ENCODE measurements around the gene EPHB2. TPM values are rescaled to one million over a fixed set of nuclear protein-coding genes. Genes with fewer than 3 reads are reported as not detected.
"Not testable (repeated sequence)": the region's sequence is repeated elsewhere in the genome, so short reads cannot be mapped to it uniquely, and the experiment has no call there.

The EPHB2 gene
- polyA plus RNA-seq, 2 of the 4 experiments (the other 2 are of a cell fraction): 13.0 to 35.3 TPM

DNA sequence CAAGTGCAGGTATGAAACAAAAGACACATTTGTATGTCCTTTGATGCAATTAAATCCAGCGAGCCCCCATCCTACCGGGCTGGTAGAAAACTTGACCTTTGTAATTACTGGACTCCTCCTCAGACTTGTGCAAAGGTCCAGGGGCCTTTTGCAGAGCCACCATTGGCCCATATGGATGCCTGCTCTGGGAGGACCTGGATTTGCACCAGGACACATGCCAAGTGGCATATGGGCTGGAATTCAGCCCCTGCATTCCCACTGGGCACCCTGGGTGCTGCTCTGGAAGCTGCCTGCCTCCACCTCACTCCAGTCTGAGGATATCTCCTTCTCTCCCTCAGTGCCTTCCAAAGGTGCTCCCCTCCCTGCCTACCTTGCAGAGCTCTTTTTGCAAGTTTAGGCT is 226.0 kb downstream of the EPHB2 start:
- FAIRE-seq: no peak
- H3K4me1 ChIP-seq: no peaks in the 10 kb centered on the region
- no peak for DNase-seq (ENCODE audit: low read depth in 1 of 2, low spot score in 1 of 2)
- no peak overlapping the region for H3K27ac ChIP-seq
- ATAC-seq: no peak
- peaks cover 3% of the 10 kb centered on the region; the same call in 1 of the 3 replicates for H3K9me3 ChIP-seq
- no peak overlapping the region for H3K4me2 ChIP-seq
- 25% methylated on average over 2 of the region's 2 CpGs for whole genome bisulfite sequencing (ENCODE audit: missing lambda C conversion rate)
- H3K4me3 ChIP-seq: no peak overlapping the region
- ChIA-PET POLR2A (no interaction called here), CTCF (interaction anchor here (0.9 to 10.3 kb wide), 2 partner anchors 48 to 263 kb away, joined by 3 to 129 read pairs; no protein-coding TSS in a partner anchor)
- no peak for TF ChIP-seq HDAC2 (IDR thresholded peaks at IDR 0.05)
- no peak for TF ChIP-seq RAD21 (conservative IDR thresholded peaks at IDR 0.05 in 1 of 2, IDR thresholded peaks at IDR 0.05 in 1 of 2)
- no peak for TF ChIP-seq FOXS1 (CRISPR knock-in tag; IDR thresholded peaks at IDR 0.05)

DNA sequence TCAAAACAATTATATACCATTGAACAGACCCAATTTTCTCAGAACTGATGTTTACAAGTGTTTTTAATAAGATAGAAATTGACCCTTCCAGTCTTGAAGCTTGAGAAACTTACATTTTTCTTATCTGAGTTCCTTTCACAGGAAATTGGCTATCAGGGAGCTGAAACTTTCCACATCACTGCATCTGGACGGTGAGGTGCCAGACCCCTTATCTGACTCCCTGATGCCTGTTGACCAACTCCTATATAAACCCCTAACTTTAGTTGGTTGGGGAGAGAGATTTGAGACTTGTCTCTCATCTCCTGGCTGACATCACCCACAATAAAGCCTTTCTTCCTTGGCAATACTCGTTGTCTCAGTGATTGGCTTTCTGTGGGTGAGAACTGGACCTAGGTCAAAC is 230.6 kb downstream of the EPHB2 start:
- Histone ChIP-seq H3K4me1 (no peaks in the 10 kb centered on the region), H3K9me3 (peaks cover 3% of the 10 kb centered on the region; the same call in 1 of the 3 replicates), H3K27ac (no peak overlapping the region), H3K4me2 (no peak overlapping the region), H3K4me3 (no peak overlapping the region)
- no peak for FAIRE-seq
- WGBS (ENCODE audit: missing lambda C conversion rate): 0% methylated on average over 1 of the region's 2 CpGs
- ChIA-PET CTCF (no interaction called here), POLR2A (no interaction called here)
- DNase-seq (ENCODE audit: low read depth in 1 of 2, low spot score in 1 of 2): no peak
- TF ChIP-seq CHD2 (IDR thresholded peaks at IDR 0.05; ENCODE audit: low read length, partially characterized antibody) (no peak), FOSB (CRISPR knock-in tag; IDR thresholded peaks at IDR 0.05) (no peak), RARB (CRISPR knock-in tag; IDR thresholded peaks at IDR 0.05) (no peak), RFX5 (IDR thresholded peaks at IDR 0.05) (no peak), HDAC2 (IDR thresholded peaks at IDR 0.05) (no peak), MAZ (IDR thresholded peaks at IDR 0.05; ENCODE audit: borderline replicate concordance, low read depth, low read length) (no peak), ZSCAN20 (CRISPR knock-in tag; IDR thresholded peaks at IDR 0.05) (no peak)
- TF ChIP-seq, protein P1, sequence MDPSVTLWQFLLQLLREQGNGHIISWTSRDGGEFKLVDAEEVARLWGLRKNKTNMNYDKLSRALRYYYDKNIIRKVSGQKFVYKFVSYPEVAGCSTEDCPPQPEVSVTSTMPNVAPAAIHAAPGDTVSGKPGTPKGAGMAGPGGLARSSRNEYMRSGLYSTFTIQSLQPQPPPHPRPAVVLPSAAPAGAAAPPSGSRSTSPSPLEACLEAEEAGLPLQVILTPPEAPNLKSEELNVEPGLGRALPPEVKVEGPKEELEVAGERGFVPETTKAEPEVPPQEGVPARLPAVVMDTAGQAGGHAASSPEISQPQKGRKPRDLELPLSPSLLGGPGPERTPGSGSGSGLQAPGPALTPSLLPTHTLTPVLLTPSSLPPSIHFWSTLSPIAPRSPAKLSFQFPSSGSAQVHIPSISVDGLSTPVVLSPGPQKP (IDR thresholded peaks at IDR 0.05; ENCODE audit: low read depth, low read length): no peak
- TF ChIP-seq, protein P2, sequence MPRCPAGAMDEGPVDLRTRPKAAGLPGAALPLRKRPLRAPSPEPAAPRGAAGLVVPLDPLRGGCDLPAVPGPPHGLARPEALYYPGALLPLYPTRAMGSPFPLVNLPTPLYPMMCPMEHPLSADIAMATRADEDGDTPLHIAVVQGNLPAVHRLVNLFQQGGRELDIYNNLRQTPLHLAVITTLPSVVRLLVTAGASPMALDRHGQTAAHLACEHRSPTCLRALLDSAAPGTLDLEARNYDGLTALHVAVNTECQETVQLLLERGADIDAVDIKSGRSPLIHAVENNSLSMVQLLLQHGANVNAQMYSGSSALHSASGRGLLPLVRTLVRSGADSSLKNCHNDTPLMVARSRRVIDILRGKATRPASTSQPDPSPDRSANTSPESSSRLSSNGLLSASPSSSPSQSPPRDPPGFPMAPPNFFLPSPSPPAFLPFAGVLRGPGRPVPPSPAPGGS (IDR thresholded peaks at IDR 0.05): no peak
- no peak for ATAC-seq

DNA sequence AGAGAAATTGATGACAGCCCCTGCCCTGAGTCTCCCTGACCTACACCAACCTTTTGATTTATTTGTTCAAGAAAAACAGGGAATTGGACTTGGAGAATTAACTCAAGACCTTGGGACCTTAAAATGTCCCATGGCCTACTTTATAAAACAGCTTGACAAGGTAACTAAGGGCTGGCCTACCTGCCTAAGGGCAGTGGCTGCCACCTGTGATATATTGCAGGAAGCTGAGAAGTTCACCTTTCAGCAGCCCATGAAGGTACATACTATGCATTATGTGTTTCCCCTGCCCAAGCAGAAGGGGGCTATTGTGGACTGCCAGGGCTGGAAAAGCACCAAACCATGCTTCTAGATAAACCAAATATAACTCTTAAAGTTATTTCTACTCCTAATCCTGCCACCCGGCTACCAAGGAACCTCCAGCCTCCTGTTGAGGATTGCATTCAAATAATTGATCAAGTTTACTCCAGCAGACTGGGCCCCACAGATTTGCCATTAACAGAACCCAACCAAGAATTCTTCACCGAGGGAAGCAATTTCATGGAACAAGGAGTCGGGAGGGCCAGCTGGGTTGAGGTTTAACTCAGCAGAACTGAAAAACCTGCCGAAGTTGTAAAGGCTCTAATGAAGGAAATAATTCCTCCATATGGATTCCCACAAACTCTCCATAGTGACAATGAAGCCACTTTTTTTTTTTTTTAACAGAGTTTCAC is 233.9 kb downstream of the EPHB2 start:
- CTCF ChIA-PET: interaction anchor here (0.6 to 3.4 kb wide), 4 partner anchors 13 to 700 kb away, joined by 3 to 13 read pairs (median 8); no protein-coding TSS in a partner anchor

DNA sequence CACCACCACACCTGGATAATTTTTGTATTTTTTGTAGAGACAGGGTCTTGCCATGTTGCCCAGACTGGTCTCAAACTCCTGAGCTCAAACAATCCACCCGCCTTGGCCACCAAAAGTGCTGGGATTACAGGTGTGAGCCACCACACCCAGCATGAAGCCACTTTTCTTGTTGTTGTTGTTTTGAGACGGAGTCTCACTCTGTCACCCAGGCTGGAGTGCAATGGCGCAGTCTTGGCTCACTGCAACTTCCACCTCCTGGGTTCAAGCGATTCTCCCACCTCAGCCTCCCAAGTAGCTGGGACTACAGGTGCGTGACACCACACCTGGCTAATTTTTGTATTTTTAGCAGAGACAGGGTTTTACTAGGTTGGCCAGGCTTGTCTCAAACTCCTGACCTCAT is 234.5 kb downstream of the EPHB2 start:
- H3K4me2 ChIP-seq; FAIRE-seq; H3K9me3 ChIP-seq; ATAC-seq; H3K4me1 ChIP-seq; DNase-seq (ENCODE audit: low read depth in 1 of 2, low spot score in 1 of 2); H3K4me3 ChIP-seq; H3K27ac ChIP-seq; POLR2A ChIA-PET: not testable (repeated sequence)
- 60% methylated on average over 4 of the region's 5 CpGs for WGBS (ENCODE audit: missing lambda C conversion rate)
- CTCF ChIA-PET: interaction anchor here (3.1 to 3.4 kb wide), 2 partner anchors 14 to 19 kb away, joined by 12 to 13 read pairs; no protein-coding TSS in a partner anchor

More for the DNA sequence above, 233.9 kb downstream of the EPHB2 start:
- Histone ChIP-seq H3K4me3 (no peak overlapping the region), H3K9me3 (peaks cover 3% of the 10 kb centered on the region; the same call in 1 of the 3 replicates), H3K4me1 (no peaks in the 10 kb centered on the region), H3K4me2 (no peak overlapping the region), H3K27ac (no peak overlapping the region)
- WGBS (ENCODE audit: missing lambda C conversion rate): 81% methylated on average over 4 of the region's 4 CpGs
- TF ChIP-seq RAD21 (conservative IDR thresholded peaks at IDR 0.05 in 1 of 2, IDR thresholded peaks at IDR 0.05 in 1 of 2) (no peak), CHD4 (IDR thresholded peaks at IDR 0.05; ENCODE audit: borderline replicate concordance) (no peak), EP300 (IDR thresholded peaks at IDR 0.05) (no peak), RFX5 (IDR thresholded peaks at IDR 0.05) (no peak)
- FAIRE-seq: no peak
- DNase-seq (ENCODE audit: low read depth in 1 of 2, low spot score in 1 of 2): no peak
- no peak for ATAC-seq
- POLR2A ChIA-PET: no interaction called here
